HG02970 (cell line): Measurements from ENCODE around the gene ELK4.

Source experiments
- ATAC-seq: cut with Tn5 transposase; IDR thresholded peaks from one replicate; pipeline ENCODE4 v1.9.1; 2021; ENCODE audit warnings: mild to moderate bottlenecking, moderate library complexity, moderate number of reproducible peaks; ENCODE audit not compliant: unreplicated experiment, low FRiP score

Gene ELK4

DNA sequence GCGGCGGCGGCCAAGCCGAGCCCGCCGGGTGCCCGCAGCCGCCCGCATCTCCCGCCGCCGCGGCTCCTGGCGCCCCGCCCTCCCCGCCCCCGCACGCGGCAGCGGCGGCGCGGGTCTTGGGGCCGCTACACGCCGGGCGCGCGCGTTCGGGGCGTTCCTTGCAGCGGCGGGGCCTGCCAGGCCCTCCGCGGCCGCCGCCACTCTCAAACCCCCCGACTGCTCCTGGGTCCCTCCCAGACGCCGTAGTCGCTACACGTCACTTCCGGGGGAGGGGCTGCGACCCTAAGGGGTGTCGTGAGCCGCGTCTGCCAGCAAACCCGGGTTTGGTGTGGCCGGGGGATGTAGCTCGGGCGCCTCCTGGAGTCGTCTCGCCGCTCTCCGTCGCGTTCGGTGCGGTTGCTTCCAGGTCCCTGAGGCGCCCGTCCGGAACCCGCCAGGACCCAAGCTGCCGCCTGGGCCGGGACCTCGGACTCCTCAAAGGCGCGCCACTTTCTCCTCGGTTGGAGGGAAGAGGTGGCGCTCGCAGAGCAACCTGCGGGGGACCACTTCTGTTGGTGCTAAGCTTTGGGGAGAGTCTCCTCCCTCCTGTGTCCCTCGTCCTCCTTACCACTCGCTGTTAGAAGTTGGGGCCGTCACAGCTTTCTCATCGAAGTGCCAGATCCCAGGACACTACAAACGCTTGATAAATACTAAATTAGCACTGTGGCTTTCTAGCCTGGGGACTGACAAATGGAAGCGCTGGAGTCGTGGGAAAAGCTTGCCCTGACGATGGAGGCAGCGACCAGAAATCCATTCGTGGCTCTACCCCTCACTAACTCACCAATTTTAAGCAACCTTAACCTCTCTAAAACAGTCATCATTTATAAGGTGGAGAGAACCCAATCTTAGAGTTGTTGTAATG lies at the start of gene ELK4:
Gene ELK4 (minus strand): TSS at position 244 of the 901 bp plus-strand sequence. CDS start 8,129 bp downstream, outside the sequence.
- peak; percentile 78 for ATAC-seq

- no peak for ATAC-seq
Observed at GRCh38 chr1:205681364-205681763, 49.6 kb upstream of the ELK4 start.

DNA sequence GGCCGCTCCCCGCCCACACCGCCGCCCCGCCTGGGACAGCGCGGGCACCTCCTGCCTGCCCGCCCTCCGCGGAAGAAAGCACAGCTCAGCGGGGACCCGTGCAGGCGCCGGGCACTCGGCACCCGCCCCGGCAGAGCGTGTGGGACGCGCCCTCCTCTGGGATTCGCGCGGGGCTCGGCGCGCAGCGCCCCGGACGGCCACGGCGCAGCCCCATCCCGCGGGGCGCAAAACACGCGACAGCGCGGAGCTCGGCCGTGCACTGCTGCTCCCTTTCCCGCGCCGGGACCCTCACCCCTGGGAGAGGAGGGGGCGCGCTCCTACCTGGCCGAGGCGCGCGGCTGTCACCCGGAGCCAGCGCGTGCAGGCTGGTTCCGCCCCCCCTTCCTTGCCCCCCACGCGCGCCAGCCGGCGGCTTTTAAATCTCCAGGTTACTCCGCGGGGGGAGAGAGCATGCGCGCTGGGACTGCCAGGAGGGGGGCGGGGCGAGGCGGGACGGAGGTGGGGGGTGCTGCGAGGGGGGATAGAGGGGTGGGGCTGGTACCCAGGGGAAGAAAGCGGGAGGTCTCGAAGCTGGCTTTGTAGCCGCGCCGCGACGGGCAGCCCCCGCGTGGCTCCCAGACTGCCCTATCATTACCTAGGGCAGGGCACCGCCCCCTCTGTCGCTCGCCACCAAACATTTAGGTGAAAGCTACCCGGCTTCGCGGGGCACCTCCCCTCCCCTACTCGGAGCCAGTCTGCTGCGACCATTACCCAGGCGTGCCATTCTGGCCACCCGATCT lies 48.5 kb upstream of the ELK4 start, which contains the start of gene SLC45A3:
Gene SLC45A3 (minus strand): TSS at position 437 of the 779 bp plus-strand sequence. CDS start 15,853 bp downstream, outside the sequence.
- ATAC-seq: no peak

- ATAC-seq: no peak
Observed at GRCh38 chr1:205678286-205679111, 46.7 kb upstream of the ELK4 start.

DNA sequence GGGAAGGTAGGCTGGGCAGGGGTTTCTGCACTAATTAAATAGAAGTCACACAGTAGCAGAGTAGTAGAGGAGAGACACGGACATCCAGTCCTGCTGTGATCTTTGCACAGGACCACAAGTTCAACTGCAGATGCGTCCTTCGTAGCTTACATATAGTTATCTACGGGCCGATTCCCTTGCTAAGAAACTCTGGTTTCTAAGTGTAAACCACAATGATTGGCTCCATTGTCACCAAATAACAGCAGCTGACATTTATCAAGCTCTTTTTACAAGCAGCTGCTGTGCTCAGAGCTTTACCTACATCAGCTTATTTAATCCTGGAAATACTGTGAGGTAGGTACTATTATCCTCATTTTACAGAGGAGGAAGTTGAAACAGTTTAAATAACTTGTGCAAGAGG lies 45.4 kb upstream of the ELK4 start:
- no peak for ATAC-seq

DNA sequence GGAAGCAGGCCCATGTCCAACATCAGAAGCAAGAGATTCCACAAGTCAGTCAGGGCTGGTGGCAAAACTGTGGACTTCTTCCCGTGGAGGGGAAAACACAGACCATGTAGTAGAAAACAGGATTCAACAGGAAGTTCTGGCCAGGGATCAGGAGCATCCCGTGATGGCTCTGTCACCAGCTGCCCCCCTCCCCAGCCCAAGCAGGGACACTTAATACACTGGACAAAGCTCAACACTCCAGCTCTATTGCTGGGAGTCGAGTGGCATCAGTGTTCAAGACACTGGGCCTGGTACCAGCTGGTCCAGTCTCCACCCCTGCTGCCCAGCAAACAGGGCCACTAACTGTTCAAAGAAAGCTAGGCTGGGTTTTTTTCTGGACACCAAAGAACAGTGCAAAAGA lies 44.8 kb upstream of the ELK4 start:
- ATAC-seq: no peak

DNA sequence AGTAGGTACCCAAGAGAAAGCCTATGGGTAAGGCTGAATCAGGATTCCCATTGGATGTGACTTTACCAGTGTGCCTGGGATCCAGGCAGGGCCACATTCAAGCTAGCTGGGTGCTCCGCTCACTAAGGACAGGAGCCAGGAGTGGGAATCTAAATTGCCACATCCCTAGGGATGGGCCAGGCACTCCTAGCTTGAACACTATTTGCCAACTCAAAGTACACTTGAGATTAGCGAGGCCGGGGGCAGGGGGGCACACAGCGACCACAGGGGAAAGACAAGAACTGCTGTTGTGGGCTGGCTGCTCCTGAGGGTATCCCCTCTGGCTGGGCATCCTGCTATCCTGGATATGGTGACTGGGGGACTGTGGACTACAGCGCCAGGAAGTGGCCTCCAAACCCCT lies 44.2 kb upstream of the ELK4 start:
- no peak for ATAC-seq

GRCh38 chr1:205675247-205675646 lies 43.4 kb upstream of the ELK4 start:
- no peak for ATAC-seq

DNA sequence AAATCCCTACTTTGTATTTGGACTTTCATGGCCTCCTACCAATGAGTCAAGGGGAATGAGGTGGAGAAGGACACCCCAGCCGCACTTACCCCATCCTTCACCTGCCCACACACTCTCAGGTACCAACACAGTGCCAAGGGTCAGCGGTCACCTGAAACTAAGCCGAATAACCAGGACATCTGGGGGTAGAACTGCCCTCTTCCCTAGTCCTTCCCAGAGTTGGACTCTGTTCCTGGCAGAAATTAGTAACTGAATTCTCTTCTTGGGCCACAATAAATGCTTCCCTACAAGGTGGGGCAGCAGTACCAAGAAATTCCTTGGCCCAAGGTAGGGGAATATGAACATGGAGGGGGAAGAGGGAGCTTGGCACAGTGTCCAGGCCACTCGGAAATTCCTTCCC lies 41.2 kb upstream of the ELK4 start:
- no peak for ATAC-seq

DNA sequence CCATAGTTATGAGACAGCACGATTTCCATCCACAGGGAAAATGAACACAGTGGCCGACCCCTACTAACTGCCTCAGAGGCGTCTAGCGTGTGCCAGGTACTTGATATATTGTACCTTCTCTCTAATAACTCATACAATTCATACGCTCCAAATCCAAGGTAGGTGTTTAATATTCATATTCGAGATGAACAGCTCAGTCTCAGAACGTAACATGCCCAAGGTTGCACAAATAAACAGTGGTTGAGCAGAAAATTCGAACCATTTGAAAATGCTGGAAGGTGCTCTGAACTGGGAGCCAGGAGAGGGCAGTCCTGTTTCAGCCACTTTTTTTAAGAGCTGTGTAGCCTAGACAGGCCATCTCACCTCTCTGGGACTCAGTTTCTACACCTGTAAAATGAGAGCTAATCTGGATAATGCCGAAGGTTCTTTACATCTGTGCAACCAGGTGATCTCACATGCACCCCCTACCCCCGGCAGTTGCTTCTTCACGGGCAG lies 40.6 kb upstream of the ELK4 start:
- no peak for ATAC-seq

GRCh38 chr1:205670611-205671430 lies 39.0 kb upstream of the ELK4 start:
- ATAC-seq: no peak

DNA sequence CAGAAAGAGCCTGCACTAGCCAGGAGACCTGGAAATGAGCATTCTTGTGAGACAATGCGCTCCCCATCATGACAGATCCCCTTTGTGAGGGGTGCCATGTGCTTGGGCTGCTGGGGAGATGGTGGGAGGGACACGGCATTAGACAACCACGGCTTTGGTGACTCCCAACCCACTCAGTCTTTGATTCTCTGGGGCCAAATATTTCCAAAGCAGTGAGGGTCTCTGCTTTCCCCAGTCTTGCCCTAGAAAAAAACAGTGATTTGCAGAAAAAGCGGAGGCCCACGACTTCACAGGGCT lies 38.3 kb upstream of the ELK4 start:
- no peak for ATAC-seq

DNA sequence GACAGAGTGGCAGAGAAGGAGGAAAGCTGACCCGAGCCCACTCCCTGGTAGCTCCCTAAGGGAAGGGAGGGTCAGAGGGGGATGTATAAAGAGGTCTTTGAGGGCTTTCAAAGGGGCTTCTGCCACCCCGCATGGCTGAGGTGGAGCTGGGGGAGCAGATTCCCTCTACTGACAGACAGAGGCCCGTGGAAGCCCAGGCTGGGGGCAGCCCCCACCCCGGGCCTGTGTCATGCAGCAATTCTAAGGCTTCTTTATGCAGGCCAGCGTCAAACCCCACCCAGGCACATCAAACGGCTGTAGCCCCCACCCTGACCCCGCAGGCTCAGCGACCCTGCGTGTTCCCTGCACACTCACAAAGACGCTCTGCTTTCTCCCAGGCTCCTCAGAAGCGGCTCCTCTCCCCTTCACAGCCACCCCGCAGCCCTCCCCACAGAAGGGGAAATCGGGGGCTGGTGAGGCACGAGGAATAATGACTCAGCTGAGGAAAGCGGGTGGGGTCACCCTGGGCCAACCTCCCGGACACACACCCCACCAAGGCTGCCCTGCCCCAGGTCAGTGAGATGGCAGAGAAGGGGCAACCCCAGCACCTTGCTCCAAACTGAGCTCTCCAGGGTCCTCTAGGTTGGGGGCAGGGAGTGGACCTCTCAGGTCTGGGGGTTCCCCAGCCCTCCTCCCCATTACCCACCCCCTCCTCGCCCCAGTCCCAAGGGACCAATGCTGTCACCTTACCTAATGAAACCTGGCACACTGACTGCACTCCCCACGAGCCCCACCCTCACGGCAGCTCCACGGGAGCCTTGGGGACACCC lies 37.7 kb upstream of the ELK4 start:
- ATAC-seq: no peak

DNA sequence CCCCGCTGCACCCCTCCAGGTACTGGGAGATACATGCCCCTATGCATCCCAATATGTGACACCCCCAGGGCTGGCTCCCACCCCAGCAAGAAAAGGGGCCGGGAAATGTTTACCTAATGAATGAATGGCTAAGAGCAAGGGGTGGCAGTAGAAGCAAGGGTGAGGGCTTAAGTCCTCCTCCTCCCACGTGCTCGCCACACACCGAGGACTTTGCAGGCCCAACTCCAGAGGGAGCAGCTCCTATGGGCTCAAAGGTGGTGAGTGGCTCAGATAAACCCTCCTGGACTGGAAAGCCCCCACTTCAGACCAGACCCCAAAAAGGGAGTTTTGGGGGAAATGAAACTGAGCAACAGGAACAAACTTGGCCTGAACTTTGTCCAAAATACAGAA lies 37.1 kb upstream of the ELK4 start:
- no peak for ATAC-seq

DNA sequence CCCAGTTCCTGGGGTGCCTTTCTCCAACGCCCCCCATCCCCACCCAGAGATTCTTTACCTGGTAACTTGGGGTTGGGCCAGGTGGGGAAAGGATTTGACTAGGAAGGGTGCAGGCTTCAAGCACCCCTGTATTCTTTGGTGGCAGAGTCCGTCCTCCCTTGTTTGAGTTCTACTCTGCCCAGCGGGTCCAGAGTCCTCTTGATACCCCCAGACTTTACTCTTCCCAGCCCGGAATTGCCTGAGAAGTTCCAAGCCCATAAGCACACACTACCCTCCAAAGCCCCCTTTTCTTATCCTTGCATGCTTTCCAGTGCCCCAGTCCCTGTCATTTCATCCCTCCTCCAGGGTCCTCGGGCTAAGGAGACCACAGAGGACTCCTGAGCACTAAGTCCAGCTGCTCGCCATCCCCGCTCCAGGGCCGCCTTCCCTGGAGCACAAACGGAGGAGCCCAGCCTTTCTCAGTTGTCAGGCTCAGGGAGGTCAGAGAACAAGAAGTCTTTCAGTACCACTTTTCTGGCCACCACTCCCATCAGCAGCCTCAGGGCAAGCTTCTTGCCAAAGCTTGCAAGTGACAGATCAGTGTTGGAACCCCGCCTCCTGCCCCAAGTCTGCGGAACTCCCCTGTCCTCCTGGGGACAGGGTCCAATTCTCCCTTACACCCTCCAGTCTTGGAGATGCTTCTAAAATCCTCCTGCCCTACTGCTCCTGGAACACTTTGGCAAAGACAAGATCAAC lies 36.3 kb upstream of the ELK4 start:
- ATAC-seq: no peak

GRCh38 chr1:205666372-205667166 lies 34.8 kb upstream of the ELK4 start:
- no peak for ATAC-seq

DNA sequence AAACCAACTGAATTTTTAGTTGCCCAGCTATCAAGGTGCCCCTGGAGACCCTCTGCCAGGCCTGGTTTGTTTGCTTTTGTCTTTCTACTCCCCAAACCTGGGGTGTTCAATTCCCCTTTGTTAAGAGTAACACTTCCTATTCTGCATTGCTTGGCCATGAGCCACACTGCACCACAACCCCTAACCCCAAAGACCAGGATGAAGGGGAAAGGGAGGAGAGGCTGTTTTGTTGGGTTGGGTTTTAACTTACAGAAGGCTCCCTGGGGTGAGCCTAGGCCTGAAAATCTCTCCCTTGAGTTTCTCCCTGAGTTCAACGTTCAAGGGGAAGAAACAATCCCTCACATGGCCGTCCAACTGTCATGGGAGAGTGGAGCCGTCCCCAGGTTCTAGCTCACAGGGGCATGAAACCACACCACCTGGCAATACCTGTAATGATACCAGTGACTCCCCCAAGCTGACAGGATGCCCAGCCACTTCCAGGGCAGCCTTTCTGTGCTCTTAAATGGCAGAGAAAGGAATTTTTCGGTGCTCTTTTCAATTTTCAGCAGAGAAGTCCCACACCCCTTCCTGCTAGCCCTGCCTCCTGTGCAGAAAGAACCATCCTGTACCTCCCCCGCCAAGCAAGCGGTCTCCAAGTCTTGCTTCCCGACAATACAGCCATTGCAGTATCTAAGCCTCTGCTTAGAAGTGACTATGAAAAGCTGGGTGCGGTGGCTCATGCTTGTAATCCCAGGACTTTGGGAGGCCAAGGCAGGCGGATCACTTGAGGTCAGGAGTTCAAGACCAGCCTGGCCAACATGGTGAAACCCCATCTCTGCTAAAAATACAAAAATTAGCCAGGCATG lies 33.6 kb upstream of the ELK4 start:
- no peak for ATAC-seq
